Effector CD4-positive, alpha-beta T cell (primary cell): ENCODE measurements around the gene UGT1A1.

Experiments used
- DNase-seq: peaks from one replicate; pipeline ENCODE4 v3.0.0-alpha.2; 2020

UGT1A1 gene

GRCh38 chr2:233817995-233818638 is 58.0 kb downstream of the UGT1A1 start:
- no peak for DNase-seq

GRCh38 chr2:233818639-233819621 is 58.9 kb downstream of the UGT1A1 start:
- no peak for DNase-seq

GRCh38 chr2:233819884-233820773 is 60.1 kb downstream of the UGT1A1 start:
- DNase-seq: no peak

- no peak for DNase-seq
Observed at GRCh38 chr2:233820774-233821105, 60.7 kb downstream of the UGT1A1 start.

- no peak for DNase-seq
Observed at GRCh38 chr2:233821196-233821595, 61.1 kb downstream of the UGT1A1 start.

- no peak for DNase-seq
Observed at GRCh38 chr2:233821709-233822100, 61.6 kb downstream of the UGT1A1 start.

- no peak for DNase-seq
Observed at GRCh38 chr2:233822101-233822771, 62.2 kb downstream of the UGT1A1 start.
